ENCODE data around the gene PLEKHA4. TPM values are rescaled to one million over a fixed set of nuclear protein-coding genes. Genes with fewer than 3 reads are reported as not detected.
A peak's percentile ranks its signal among the peaks of the same experiment; 100 is the strongest.

The PLEKHA4 gene
- total and polyA plus RNA-seq, 2 of the 13 experiments (the other 11 are each of a cell fraction or from before 2014, with no cell fraction given) = 4.8 to 6.0 TPM

GRCh38 chr19:48795055-48795684 is 73.2 kb downstream of the PLEKHA4 start (continued):
- TF ChIP-seq ZNF780A (CRISPR knock-in tag; IDR thresholded peaks at IDR 0.05) (no peak), SP5 (CRISPR knock-in tag; IDR thresholded peaks at IDR 0.05; ENCODE audit: borderline replicate concordance, low read depth) (peak; percentile 18; the same call in 1 of the 2 replicates), FOXK2 (IDR thresholded peaks at IDR 0.05) (no peak), SIX4 (CRISPR knock-in tag; IDR thresholded peaks at IDR 0.05) (0 out of 2 replicates have a peak, but pooled peaks have one; percentile 24), CCAR2 (optimal IDR thresholded peaks at IDR 0.05; ENCODE audit: low read depth, low read length) (no peak), BORCS8-MEF2B (CRISPR knock-in tag; IDR thresholded peaks at IDR 0.05) (0 out of 2 replicates have a peak, but pooled peaks have one; percentile 36), SALL2 (CRISPR knock-in tag; IDR thresholded peaks at IDR 0.05) (peak; percentile 42; the same call in 1 of the 2 replicates), HINFP (CRISPR knock-in tag; IDR thresholded peaks at IDR 0.05; ENCODE audit: low read depth) (no peak), POLR2A (IDR thresholded peaks at IDR 0.05; ENCODE audit: insufficient read depth in 1 of 2, low read depth in 2 of 2, low read length in 2 of 2) (peak in 1 of 2 experiments; percentile 39; a peak in 1 of 4 replicates), ZNF782 (CRISPR knock-in tag; IDR thresholded peaks at IDR 0.05; ENCODE audit: borderline replicate concordance) (no peak), ESRRA (CRISPR knock-in tag; IDR thresholded peaks at IDR 0.05; ENCODE audit: low read depth) (no peak), ZEB1 (IDR thresholded peaks at IDR 0.05; ENCODE audit: insufficient replicate concordance, low read depth) (peak; percentile 47), EZH2 (conservative IDR thresholded peaks at IDR 0.05; ENCODE audit: low read depth, low read length) (no peak), RFX3 (CRISPR knock-in tag; IDR thresholded peaks at IDR 0.05) (no peak), FOXO4 (CRISPR knock-in tag; conservative IDR thresholded peaks at IDR 0.05) (no peak), KLF11 (CRISPR knock-in tag; IDR thresholded peaks at IDR 0.05) (no peak)
- TF ChIP-seq, protein P1, sequence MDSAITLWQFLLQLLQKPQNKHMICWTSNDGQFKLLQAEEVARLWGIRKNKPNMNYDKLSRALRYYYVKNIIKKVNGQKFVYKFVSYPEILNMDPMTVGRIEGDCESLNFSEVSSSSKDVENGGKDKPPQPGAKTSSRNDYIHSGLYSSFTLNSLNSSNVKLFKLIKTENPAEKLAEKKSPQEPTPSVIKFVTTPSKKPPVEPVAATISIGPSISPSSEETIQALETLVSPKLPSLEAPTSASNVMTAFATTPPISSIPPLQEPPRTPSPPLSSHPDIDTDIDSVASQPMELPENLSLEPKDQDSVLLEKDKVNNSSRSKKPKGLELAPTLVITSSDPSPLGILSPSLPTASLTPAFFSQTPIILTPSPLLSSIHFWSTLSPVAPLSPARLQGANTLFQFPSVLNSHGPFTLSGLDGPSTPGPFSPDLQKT (CRISPR knock-in tag; IDR thresholded peaks at IDR 0.05; ENCODE audit: borderline replicate concordance) = no peak
- TF ChIP-seq, protein P2, sequence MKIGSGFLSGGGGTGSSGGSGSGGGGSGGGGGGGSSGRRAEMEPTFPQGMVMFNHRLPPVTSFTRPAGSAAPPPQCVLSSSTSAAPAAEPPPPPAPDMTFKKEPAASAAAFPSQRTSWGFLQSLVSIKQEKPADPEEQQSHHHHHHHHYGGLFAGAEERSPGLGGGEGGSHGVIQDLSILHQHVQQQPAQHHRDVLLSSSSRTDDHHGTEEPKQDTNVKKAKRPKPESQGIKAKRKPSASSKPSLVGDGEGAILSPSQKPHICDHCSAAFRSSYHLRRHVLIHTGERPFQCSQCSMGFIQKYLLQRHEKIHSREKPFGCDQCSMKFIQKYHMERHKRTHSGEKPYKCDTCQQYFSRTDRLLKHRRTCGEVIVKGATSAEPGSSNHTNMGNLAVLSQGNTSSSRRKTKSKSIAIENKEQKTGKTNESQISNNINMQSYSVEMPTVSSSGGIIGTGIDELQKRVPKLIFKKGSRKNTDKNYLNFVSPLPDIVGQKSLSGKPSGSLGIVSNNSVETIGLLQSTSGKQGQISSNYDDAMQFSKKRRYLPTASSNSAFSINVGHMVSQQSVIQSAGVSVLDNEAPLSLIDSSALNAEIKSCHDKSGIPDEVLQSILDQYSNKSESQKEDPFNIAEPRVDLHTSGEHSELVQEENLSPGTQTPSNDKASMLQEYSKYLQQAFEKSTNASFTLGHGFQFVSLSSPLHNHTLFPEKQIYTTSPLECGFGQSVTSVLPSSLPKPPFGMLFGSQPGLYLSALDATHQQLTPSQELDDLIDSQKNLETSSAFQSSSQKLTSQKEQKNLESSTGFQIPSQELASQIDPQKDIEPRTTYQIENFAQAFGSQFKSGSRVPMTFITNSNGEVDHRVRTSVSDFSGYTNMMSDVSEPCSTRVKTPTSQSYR (CRISPR knock-in tag; IDR thresholded peaks at IDR 0.05; ENCODE audit: borderline replicate concordance) = no peak
- TF ChIP-seq, protein P3, sequence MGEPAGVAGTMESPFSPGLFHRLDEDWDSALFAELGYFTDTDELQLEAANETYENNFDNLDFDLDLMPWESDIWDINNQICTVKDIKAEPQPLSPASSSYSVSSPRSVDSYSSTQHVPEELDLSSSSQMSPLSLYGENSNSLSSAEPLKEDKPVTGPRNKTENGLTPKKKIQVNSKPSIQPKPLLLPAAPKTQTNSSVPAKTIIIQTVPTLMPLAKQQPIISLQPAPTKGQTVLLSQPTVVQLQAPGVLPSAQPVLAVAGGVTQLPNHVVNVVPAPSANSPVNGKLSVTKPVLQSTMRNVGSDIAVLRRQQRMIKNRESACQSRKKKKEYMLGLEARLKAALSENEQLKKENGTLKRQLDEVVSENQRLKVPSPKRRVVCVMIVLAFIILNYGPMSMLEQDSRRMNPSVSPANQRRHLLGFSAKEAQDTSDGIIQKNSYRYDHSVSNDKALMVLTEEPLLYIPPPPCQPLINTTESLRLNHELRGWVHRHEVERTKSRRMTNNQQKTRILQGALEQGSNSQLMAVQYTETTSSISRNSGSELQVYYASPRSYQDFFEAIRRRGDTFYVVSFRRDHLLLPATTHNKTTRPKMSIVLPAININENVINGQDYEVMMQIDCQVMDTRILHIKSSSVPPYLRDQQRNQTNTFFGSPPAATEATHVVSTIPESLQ (CRISPR knock-in tag; conservative IDR thresholded peaks at IDR 0.05) = no peak
- TF ChIP-seq, protein P4, sequence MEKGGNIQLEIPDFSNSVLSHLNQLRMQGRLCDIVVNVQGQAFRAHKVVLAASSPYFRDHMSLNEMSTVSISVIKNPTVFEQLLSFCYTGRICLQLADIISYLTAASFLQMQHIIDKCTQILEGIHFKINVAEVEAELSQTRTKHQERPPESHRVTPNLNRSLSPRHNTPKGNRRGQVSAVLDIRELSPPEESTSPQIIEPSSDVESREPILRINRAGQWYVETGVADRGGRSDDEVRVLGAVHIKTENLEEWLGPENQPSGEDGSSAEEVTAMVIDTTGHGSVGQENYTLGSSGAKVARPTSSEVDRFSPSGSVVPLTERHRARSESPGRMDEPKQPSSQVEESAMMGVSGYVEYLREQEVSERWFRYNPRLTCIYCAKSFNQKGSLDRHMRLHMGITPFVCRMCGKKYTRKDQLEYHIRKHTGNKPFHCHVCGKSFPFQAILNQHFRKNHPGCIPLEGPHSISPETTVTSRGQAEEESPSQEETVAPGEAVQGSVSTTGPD (CRISPR knock-in tag; IDR thresholded peaks at IDR 0.05) = no peak
